ENCODE results near the gene VAV2.
"Not testable (repeated sequence)": the region's sequence is repeated elsewhere in the genome, so short reads cannot be mapped to it uniquely, and the experiment has no call there.

VAV2 gene

GRCh38 chr9:133932181-133932580, 59.9 kb downstream of the VAV2 start:
- DNase-seq (ENCODE audit: low read depth, low spot score), result no peak
- no peak overlapping the region for H3K4me3 ChIP-seq (ENCODE audit: low read length)

- no peak for DNase-seq (ENCODE audit: low read depth, low spot score)
- no peak overlapping the region for H3K4me3 ChIP-seq (ENCODE audit: low read length)
Observed at GRCh38 chr9:133930682-133931485, 61.2 kb downstream of the VAV2 start.

GRCh38 chr9:133930046-133930681, 62.0 kb downstream of the VAV2 start:
- no peak overlapping the region for H3K4me3 ChIP-seq (ENCODE audit: low read length)
- DNase-seq (ENCODE audit: low read depth, low spot score), result no peak

GRCh38 chr9:133929599-133929998, 62.5 kb downstream of the VAV2 start:
- no peak overlapping the region for H3K4me3 ChIP-seq (ENCODE audit: low read length)
- no peak for DNase-seq (ENCODE audit: low read depth, low spot score)

GRCh38 chr9:133928248-133928764, 63.8 kb downstream of the VAV2 start:
- no peak for DNase-seq (ENCODE audit: low read depth, low spot score)
- H3K4me3 ChIP-seq (ENCODE audit: low read length), result no peak overlapping the region

- DNase-seq (ENCODE audit: low read depth, low spot score), result no peak
Observed at GRCh38 chr9:133927041-133927440, 65.1 kb downstream of the VAV2 start.

GRCh38 chr9:133926165-133926856, 65.8 kb downstream of the VAV2 start:
- no peak for DNase-seq (ENCODE audit: low read depth, low spot score)
- no peak overlapping the region for H3K4me3 ChIP-seq (ENCODE audit: low read length)

More at GRCh38 chr9:133927041-133927440, 65.1 kb downstream of the VAV2 start:
- H3K4me3 ChIP-seq (ENCODE audit: low read length), result no peak overlapping the region

- H3K4me3 ChIP-seq (ENCODE audit: low read length), result no peak overlapping the region
- no peak for DNase-seq (ENCODE audit: low read depth, low spot score)
Observed at GRCh38 chr9:133924453-133924852, 67.7 kb downstream of the VAV2 start.

- not testable (repeated sequence) for DNase-seq (ENCODE audit: low read depth, low spot score); H3K4me3 ChIP-seq (ENCODE audit: low read length)
Observed at GRCh38 chr9:133923608-133924007, 68.5 kb downstream of the VAV2 start.

GRCh38 chr9:133921866-133922265, 70.3 kb downstream of the VAV2 start:
- no peak overlapping the region for H3K4me3 ChIP-seq (ENCODE audit: low read length)
- DNase-seq (ENCODE audit: low read depth, low spot score), result no peak

GRCh38 chr9:133920471-133920870, 71.7 kb downstream of the VAV2 start:
- no peak overlapping the region for H3K4me3 ChIP-seq (ENCODE audit: low read length)
- no peak for DNase-seq (ENCODE audit: low read depth, low spot score)

- no peak for DNase-seq (ENCODE audit: low read depth, low spot score)
- H3K4me3 ChIP-seq (ENCODE audit: low read length), result no peak overlapping the region
Observed at GRCh38 chr9:133919253-133920115, 72.6 kb downstream of the VAV2 start.

GRCh38 chr9:133918111-133918813, 73.9 kb downstream of the VAV2 start:
- H3K4me3 ChIP-seq (ENCODE audit: low read length), result no peak overlapping the region

GRCh38 chr9:133917375-133917774, 74.7 kb downstream of the VAV2 start:
- no peak overlapping the region for H3K4me3 ChIP-seq (ENCODE audit: low read length)

More at GRCh38 chr9:133918111-133918813, 73.9 kb downstream of the VAV2 start:
- DNase-seq (ENCODE audit: low read depth, low spot score), result no peak

GRCh38 chr9:133916159-133916541, 76.0 kb downstream of the VAV2 start:
- no peak for DNase-seq (ENCODE audit: low read depth, low spot score)
- H3K4me3 ChIP-seq (ENCODE audit: low read length), result no peak overlapping the region

More at GRCh38 chr9:133917375-133917774, 74.7 kb downstream of the VAV2 start:
- no peak for DNase-seq (ENCODE audit: low read depth, low spot score)

GRCh38 chr9:133915534-133916158, 76.5 kb downstream of the VAV2 start:
- H3K4me3 ChIP-seq (ENCODE audit: low read length), result no peak overlapping the region
- no peak for DNase-seq (ENCODE audit: low read depth, low spot score)

GRCh38 chr9:133914442-133915342, 77.4 kb downstream of the VAV2 start:
- H3K4me3 ChIP-seq (ENCODE audit: low read length), result no peak overlapping the region
- peak; percentile 16 for DNase-seq (ENCODE audit: low read depth, low spot score)

Measured in Jurkat, Clone E6-1 (cell line).